RWPE2 (cell line): ENCODE results near the gene GID8.

Experiments used
- ATAC-seq: fragments of 200-7000 bp; cut with Tn5 transposase; 3 replicates; pipeline ENCODE4 v1.9.1; 2021; ENCODE audit warnings: low read depth
- DNase-seq: peaks from one replicate; pipeline ENCODE4 v3.0.0-alpha.2; 2020; ENCODE audit warnings: low spot score
- H3K27ac ChIP-seq: fragments of 450-650 bp; 2 replicates; pipeline ENCODE4 v1.5.1; 2017; ENCODE audit warnings: mild to moderate bottlenecking; ENCODE audit not compliant: poor library complexity, severe bottlenecking
- H3K27me3 ChIP-seq: fragments of 250-450 bp; sonication (Bioruptor Pico); 2 replicates; pipeline ENCODE4 v1.5.1; 2021; ENCODE audit warnings: mild to moderate bottlenecking, moderate library complexity; ENCODE audit not compliant: insufficient read depth, poor library complexity, severe bottlenecking
- H3K36me3 ChIP-seq: fragments of 250-450 bp; sonication (Bioruptor Pico); 2 replicates; pipeline ENCODE4 v1.5.1; 2020; ENCODE audit warnings: low read depth, mild to moderate bottlenecking, moderate library complexity
- H3K4me1 ChIP-seq: fragments of 250-450 bp; sonication (Bioruptor Pico); 2 replicates; pipeline ENCODE4 v1.5.1; 2021; ENCODE audit warnings: mild to moderate bottlenecking, moderate library complexity; ENCODE audit not compliant: insufficient read depth, poor library complexity, severe bottlenecking
- H3K4me3 ChIP-seq: fragments of 250-450 bp; sonication (Bioruptor Pico); 2 replicates; pipeline ENCODE4 v1.5.1; 2021; ENCODE audit warnings: mild to moderate bottlenecking, moderate library complexity; ENCODE audit not compliant: severe bottlenecking
- H3K9me3 ChIP-seq: fragments of 250-450 bp; sonication (Bioruptor Pico); 2 replicates; pipeline ENCODE4 v1.5.1; 2021; ENCODE audit warnings: mild to moderate bottlenecking, moderate library complexity; ENCODE audit not compliant: severe bottlenecking
- CTCF ChIP-seq: fragments of 450-650 bp; IDR thresholded peaks from one replicate; pipeline ENCODE4 v1.5.1; 2017; ENCODE audit warnings: mild to moderate bottlenecking, moderate library complexity; ENCODE audit not compliant: poor library complexity, severe bottlenecking

Gene GID8

GRCh38 chr20:62990306-62990825 lies 52.4 kb downstream of the GID8 start:
- Histone ChIP-seq H3K9me3 (no peaks in the 10 kb centered on the region), H3K4me3 (no peak overlapping the region)

DNA sequence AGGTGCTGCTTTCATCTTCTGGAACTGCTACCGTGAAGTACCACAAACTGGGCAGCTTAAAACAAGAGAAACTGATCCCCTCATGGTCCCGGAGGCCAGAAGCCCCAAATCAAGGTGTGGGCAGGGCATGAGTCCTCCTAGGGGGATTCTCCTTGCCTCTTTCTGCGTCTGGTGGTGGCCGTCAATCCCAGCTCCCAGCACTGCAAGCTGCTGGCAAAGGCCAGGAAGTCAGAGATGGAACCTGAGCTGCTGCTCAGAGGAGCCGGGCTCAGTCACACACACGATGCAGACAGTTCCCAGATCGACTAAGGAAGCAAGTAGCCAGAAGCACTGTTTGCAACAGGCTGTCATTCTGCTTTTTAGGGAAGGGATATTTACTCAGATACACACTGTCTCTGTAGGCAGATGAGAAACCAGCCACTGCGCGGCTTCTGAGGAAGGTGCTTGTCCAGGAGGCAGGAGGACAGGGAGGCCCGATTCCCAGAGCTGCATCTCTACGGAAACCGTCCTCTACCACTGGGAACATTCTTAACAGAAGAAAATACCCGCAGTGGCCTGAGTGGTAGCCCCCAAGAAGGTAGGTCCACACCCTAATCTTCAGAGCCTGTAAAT lies 53.4 kb downstream of the GID8 start:
- DNase-seq = no peak
- no peaks in the 10 kb centered on the region for H3K9me3 ChIP-seq
- H3K27ac ChIP-seq = no peak overlapping the region
- ATAC-seq = peak; percentile 15; the same call in 1 of the 3 replicates
- H3K4me3 ChIP-seq = no peak overlapping the region
- H3K36me3 ChIP-seq = no peaks in the 10 kb centered on the region
- H3K4me1 ChIP-seq = no peaks in the 10 kb centered on the region
- no peak for TF ChIP-seq CTCF
- peaks cover 72% of the 10 kb centered on the region for H3K27me3 ChIP-seq

More at GRCh38 chr20:62990306-62990825, 52.4 kb downstream of the GID8 start:
- Histone ChIP-seq H3K4me1 (no peaks in the 10 kb centered on the region), H3K27ac (no peak overlapping the region), H3K36me3 (no peaks in the 10 kb centered on the region), H3K27me3 (peaks cover 66% of the 10 kb centered on the region)
- ATAC-seq = 0 out of 3 replicates have a peak, but pooled peaks have one; percentile 2
- no peak for DNase-seq
- no peak for TF ChIP-seq CTCF

DNA sequence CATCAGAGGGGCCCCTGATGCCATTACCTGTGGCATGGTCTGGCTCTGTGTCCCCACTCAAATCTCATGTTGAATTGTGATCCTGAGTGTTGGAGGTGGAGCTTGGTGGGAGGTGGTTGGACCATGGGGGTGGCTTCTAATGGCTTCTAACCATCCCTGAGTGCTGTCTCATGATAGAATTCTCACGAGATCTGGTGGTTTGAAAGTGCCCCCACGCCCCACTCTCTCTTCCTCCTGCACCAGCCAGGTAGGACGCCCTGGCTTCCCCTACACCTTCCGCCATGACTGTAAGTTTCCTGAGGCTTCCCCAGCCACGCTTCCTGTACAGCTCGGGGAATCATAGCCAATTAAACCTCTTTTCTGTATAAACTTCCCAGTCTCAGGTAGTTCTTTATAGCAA lies 53.9 kb downstream of the GID8 start:
- ATAC-seq (no peak), DNase-seq (no peak)
- no peak for TF ChIP-seq CTCF
- Histone ChIP-seq H3K27me3 (peaks cover 76% of the 10 kb centered on the region), H3K9me3 (no peaks in the 10 kb centered on the region), H3K4me3 (no peak overlapping the region), H3K36me3 (no peaks in the 10 kb centered on the region), H3K27ac (no peak overlapping the region), H3K4me1 (no peaks in the 10 kb centered on the region)

DNA sequence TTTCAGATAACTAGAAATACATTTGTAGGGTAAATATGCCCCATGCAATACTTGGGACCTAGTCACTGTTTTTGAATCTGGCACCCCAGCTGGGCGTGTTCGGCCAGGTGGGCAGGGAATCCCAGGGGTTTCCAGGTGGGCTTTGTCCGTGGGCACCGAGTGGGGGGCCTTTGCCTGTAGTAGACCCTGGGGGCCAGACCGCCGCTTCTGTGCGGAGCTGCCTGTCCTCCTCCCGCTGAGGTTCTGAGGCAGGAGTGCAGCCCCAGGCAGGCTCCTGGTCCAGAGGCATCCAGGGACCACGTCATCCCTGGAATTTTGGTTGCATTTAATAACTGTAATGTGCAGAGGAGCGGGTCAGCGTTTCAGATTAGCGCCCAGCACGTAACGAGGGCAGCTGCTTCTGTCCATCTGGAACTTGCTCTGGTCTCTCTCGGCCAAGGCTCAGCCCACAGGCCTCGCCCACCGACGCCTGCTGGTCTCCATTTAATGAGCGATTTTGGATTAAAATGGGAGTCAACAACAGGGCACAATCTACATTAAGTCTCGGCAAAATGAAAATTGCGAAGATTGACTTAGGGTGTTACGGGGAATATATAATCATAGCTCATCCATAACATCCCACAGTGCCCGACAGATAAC lies 56.0 kb downstream of the GID8 start:
- H3K9me3 ChIP-seq = no peaks in the 10 kb centered on the region
- H3K36me3 ChIP-seq = no peaks in the 10 kb centered on the region
- H3K27ac ChIP-seq = no peak overlapping the region
- H3K27me3 ChIP-seq = peaks cover 84% of the 10 kb centered on the region
- no peaks in the 10 kb centered on the region for H3K4me1 ChIP-seq
- TF ChIP-seq CTCF = no peak
- DNase-seq (no peak), ATAC-seq (no peak)
- no peak overlapping the region for H3K4me3 ChIP-seq

GRCh38 chr20:62994869-62995281 lies 56.9 kb downstream of the GID8 start:
- Histone ChIP-seq H3K27ac (no peak overlapping the region), H3K4me3 (no peak overlapping the region), H3K9me3 (no peaks in the 10 kb centered on the region), H3K36me3 (no peaks in the 10 kb centered on the region), H3K4me1 (no peaks in the 10 kb centered on the region), H3K27me3 (peaks cover 88% of the 10 kb centered on the region)
- TF ChIP-seq CTCF = no peak
- DNase-seq = no peak
- ATAC-seq = no peak
